K562 (cell line): ENCODE data around the gene GRWD1. TPM values are rescaled to one million over a fixed set of nuclear protein-coding genes. Genes with fewer than 3 reads are reported as not detected.

Experiments used
- ATAC-seq: fragments of 200-7000 bp; cut with Tn5 transposase; 3 replicates; pipeline ENCODE4 v1.9.1; 2020; ENCODE audit warnings: moderate library complexity
- BruUV-seq: library from RNA; stranded (reverse); fragments of 400-500 nt; replicated peaks from 2 replicates; lab custom pipeline; 2021; lab: Mats Ljungman, UMichigan
- CTCF ChIA-PET: fragments of 300-600 bp; formaldehyde crosslinking; extraction: SDS; loops from one replicate; lab custom pipeline; 2021; ENCODE audit warnings: low intra/inter-chr PET ratio; lab: Yijun Ruan, JAX
- POLR2A ChIA-PET: fragments of 300-600, 350-650 bp; sonication (Branson Sonifier 250); formaldehyde crosslinking; extraction: SDS; loops from one replicate; lab custom pipeline; 2021; ENCODE audit warnings: antibody characterized with exemption, inconsistent platforms; lab: Yijun Ruan, JAX
- DNase-seq, 4 experiments: peaks; one replicate each; pipeline versions ENCODE4 v3.0.0 to v3.0.0-alpha.2; 2011 to 2018; ENCODE audit warnings: low spot score in 3 of 4, mixed read lengths in 3 of 4; ENCODE audit errors: extremely low read depth in 1 of 4
- FAIRE-seq: peaks from 2 replicates; lab custom pipeline; 2011; peaks lifted over from hg19 to GRCh38; lab: Jason Lieb, UNC
- H2AFZ ChIP-seq: 2 replicates; pipeline ENCODE4 v1.6.0; 2011; ENCODE audit warnings: low read depth, low read length, control low read depth, inconsistent platforms
- H3K27ac ChIP-seq: fragments of 200-600 bp; 3 replicates; pipeline ENCODE4 v1.8.0; 2011; ENCODE audit warnings: low read depth, mild to moderate bottlenecking, control low read depth, inconsistent platforms, low read length, moderate library complexity, mixed read lengths; ENCODE audit errors: extremely low read depth
- H3K27me3 ChIP-seq, 2 experiments: fragments of 300-600 bp in 1 of 2; 2 replicates in 1 of 2; 3 replicates in 1 of 2; pipeline versions ENCODE4 v1.6.0 to v1.8.0; 2011; ENCODE audit warnings: inconsistent platforms in 2 of 2, low read length in 2 of 2, mild to moderate bottlenecking in 1 of 2, mixed read lengths in 1 of 2, moderate library complexity in 1 of 2; ENCODE audit not compliant: control insufficient read depth in 2 of 2, insufficient read depth in 2 of 2
- H3K36me3 ChIP-seq: fragments of 300-600 bp; 3 replicates; pipeline ENCODE4 v1.8.0; 2011; ENCODE audit warnings: mild to moderate bottlenecking, low read length, inconsistent platforms; ENCODE audit not compliant: control insufficient read depth, insufficient read depth
- H3K4me1 ChIP-seq, 2 experiments: fragments of 200-600 bp in 1 of 2; replicated peaks in 1 of 2; 2 replicates in 1 of 2; 3 replicates in 1 of 2; pipeline versions ENCODE4 v1.5.1 to v1.8.0; 2011; ENCODE audit warnings: inconsistent platforms in 2 of 2, low read length in 2 of 2, mild to moderate bottlenecking in 1 of 2, mixed read lengths in 1 of 2, moderate library complexity in 1 of 2; ENCODE audit not compliant: control insufficient read depth in 2 of 2, insufficient read depth in 2 of 2
- H3K4me2 ChIP-seq: 2 replicates; pipeline ENCODE4 v1.6.1; 2011; ENCODE audit warnings: low read length, control low read depth, inconsistent platforms, mixed read lengths; ENCODE audit not compliant: insufficient read depth
- H3K4me3 ChIP-seq: fragments of 200-600 bp; sonication (generic), shearing (Covaris generic); 2 replicates; pipeline ENCODE4 v1.5.1; 2016; ENCODE audit warnings: control low read depth, inconsistent platforms
- H3K79me2 ChIP-seq: fragments of 200-600 bp; 3 replicates; pipeline ENCODE4 v1.8.0; 2011; ENCODE audit warnings: low read length, inconsistent platforms; ENCODE audit not compliant: control insufficient read depth, insufficient read depth
- H3K9ac ChIP-seq, 2 experiments: 2 replicates each; pipeline versions ENCODE4 v1.6.0 to v1.6.1; 2011; ENCODE audit warnings: low read depth in 2 of 2, low read length in 2 of 2, control low read depth in 1 of 2, inconsistent platforms in 1 of 2, mild to moderate bottlenecking in 1 of 2, mixed read lengths in 1 of 2; ENCODE audit not compliant: insufficient read depth in 1 of 2
- H3K9me1 ChIP-seq: one replicate; pipeline ENCODE4 v1.6.0; 2011; ENCODE audit warnings: inconsistent platforms, mild to moderate bottlenecking, low read length, moderate library complexity; ENCODE audit not compliant: control insufficient read depth, insufficient read depth
- H3K9me3 ChIP-seq: replicated peaks from 2 replicates; pipeline ENCODE4 v1.5.1; 2011; ENCODE audit warnings: low read depth, low read length, inconsistent platforms; ENCODE audit not compliant: control insufficient read depth, insufficient read depth
- H4K20me1 ChIP-seq: replicated peaks from 2 replicates; pipeline ENCODE4 v1.6.1; 2011; ENCODE audit warnings: low read length, inconsistent platforms, mixed read lengths; ENCODE audit not compliant: control insufficient read depth, insufficient read depth
- SREBF2 ChIP-seq: sonication (generic); formaldehyde crosslinking; IDR thresholded peaks from 2 replicates; pipeline ENCODE4 v1.4.0; 2020; ENCODE audit warnings: mild to moderate bottlenecking, missing genetic modification reagents
- WGBS: fragments of 100-300 bp; shearing (Covaris generic); methylation state at CpG from one replicate; pipeline ENCODE4 v1.1.6; 2016; ENCODE audit warnings: low coverage, mixed read lengths; ENCODE audit not compliant: insufficient coverage; ENCODE audit errors: missing lambda C conversion rate; 5-methylcytosine and 5-hydroxymethylcytosine counted together
- in situ Hi-C: fragments of 300-500 bp; cut with MboI; formaldehyde crosslinking; loops from 4 replicates; pipeline ENCODE4 v1.15.0; 2018; ENCODE audit warnings: inconsistent platforms, mixed read lengths
- intact Hi-C: fragments of 100-400 bp; cut with micrococcal nuclease; formaldehyde crosslinking; loops from 2 replicates; pipeline ENCODE4 v1.14.2; 2022
- polyA plus RNA-seq, 8 experiments: library from polyadenylated mRNA; depleted of rRNA in 4 of 8; stranded (reverse) in 5 of 8; unstranded in 3 of 8; fragments of >200 nt; fragmentation: Nextera tagmentation in 2 of 8; fragmentation: Illumina TruSeq in 1 of 8; extraction: Ambion mirVana in 2 of 8; extraction: Trizol in 1 of 8; gene quantifications; 2 replicates each; pipeline versions ENCODE4 v1.2.1 to v1.2.3, GENCODE V29; 2011 to 2014; ENCODE audit warnings: inconsistent platforms in 1 of 8, missing spikeins in 1 of 8
- total RNA-seq, 7 experiments: library from RNA; depleted of rRNA in 6 of 7; stranded (reverse); fragments of >200 nt in 6 of 7; fragmentation: Illumina TruSeq in 2 of 7; extraction: Trizol in 2 of 7; gene quantifications; 2 replicates each; pipeline versions ENCODE4 v1.2.1 to v1.2.3, GENCODE V29; 2011 to 2021; ENCODE audit warnings: low replicate concordance in 1 of 7
- TF ChIP-seq, protein P1 (sequence below): fragments of 250-450 bp; sonication (Bioruptor Pico); IDR thresholded peaks from 2 replicates; pipeline ENCODE4 v1.8.0; 2022; ENCODE audit warnings: inconsistent platforms

Gene GRWD1
- total and polyA plus RNA-seq, 9 of the 15 experiments (the other 6 are each of a cell fraction or from before 2014, with no cell fraction given): 1.5 to 87.2 (median 24.5) TPM

DNA sequence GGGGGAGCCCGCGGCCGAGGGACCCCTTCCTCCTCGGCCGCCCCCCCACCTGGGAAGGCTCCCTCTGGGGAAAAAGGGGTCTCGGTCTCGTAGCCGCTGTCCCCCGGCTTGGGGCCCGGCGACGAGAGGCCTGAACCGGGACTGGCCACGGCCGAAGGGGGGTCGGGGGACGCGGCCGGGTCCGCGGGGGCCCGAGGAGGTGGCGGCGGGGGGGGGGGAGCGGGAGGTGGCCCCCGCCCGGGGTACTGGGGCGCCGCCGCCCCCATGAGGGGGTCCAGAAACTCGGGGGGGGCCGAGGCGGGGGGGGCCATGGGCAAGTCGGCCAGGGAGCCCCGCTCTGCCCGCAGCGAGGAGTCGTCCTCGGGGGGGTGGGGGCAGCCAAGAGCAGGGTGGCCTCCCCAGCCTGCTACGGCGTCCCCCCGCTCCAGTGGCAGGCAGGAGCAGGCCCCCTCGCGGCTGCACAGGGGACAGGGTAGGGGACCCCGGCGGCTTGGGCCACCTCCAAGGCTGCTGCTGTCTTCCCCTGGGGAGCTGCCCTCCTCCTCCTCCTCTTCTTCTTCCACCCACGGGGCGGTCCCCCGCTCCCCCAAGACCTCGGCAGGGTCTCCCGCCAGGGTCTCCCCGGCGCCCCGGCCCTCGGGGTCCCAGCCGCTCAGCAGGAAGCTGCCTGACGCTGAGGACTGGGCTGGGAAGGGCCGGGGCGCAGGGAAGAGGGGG lies 53.0 kb downstream of the GRWD1 start:
- CTCF ChIA-PET: interaction anchor here (0.6 kb wide), 1 partner anchor 89 kb away, joined by 4 read pairs; no protein-coding TSS in a partner anchor
- H4K20me1 ChIP-seq: no peaks in the 10 kb centered on the region
- no peak overlapping the region for H3K4me2 ChIP-seq
- H3K9me3 ChIP-seq: no peaks in the 10 kb centered on the region
- H2AFZ ChIP-seq: no peak overlapping the region
- peaks cover 17 to 63% of the 10 kb centered on the region in 2 experiments; a peak in 4 of 5 replicates for H3K4me1 ChIP-seq
- H3K79me2 ChIP-seq: peaks cover 14% of the 10 kb centered on the region; the same call in 2 of the 3 replicates
- TF ChIP-seq, protein P1, sequence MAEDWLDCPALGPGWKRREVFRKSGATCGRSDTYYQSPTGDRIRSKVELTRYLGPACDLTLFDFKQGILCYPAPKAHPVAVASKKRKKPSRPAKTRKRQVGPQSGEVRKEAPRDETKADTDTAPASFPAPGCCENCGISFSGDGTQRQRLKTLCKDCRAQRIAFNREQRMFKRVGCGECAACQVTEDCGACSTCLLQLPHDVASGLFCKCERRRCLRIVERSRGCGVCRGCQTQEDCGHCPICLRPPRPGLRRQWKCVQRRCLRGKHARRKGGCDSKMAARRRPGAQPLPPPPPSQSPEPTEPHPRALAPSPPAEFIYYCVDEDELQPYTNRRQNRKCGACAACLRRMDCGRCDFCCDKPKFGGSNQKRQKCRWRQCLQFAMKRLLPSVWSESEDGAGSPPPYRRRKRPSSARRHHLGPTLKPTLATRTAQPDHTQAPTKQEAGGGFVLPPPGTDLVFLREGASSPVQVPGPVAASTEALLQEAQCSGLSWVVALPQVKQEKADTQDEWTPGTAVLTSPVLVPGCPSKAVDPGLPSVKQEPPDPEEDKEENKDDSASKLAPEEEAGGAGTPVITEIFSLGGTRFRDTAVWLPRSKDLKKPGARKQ (CRISPR knock-in tag): no peak
- no peak for TF ChIP-seq SREBF2 (CRISPR knock-in tag)
- TF ChIP-seq, all 486 proteins: peak for 0
- BruUV-seq: no TSS peak
- in situ Hi-C loops (no loop called here), intact Hi-C loops (loop anchor here (10.0 kb wide), 1 partner anchor 104 kb away; the partner anchor contains the start of genes GRIN2D and KDELR1)
- FAIRE-seq: no peak
- POLR2A ChIA-PET: interaction anchor here (0.6 kb wide), 1 partner anchor 122 kb away, joined by 4 read pairs; no protein-coding TSS in a partner anchor
- peaks cover 3% of the 10 kb centered on the region for H3K9me1 ChIP-seq
- no peak for ATAC-seq
- H3K27ac ChIP-seq: no peak overlapping the region
- peaks cover 3% of the 10 kb centered on the region; the same call in 1 of the 3 replicates for H3K36me3 ChIP-seq
- no peak overlapping the region for H3K9ac ChIP-seq
- no peaks in the 10 kb centered on the region for H3K27me3 ChIP-seq
- H3K4me3 ChIP-seq: no peak overlapping the region
- no peak for DNase-seq
- WGBS: 80% methylated on average over 11 of the region's 59 CpGs
